PC-9 (cell line): Measurements from ENCODE around the gene ZNF407. TPM values are rescaled to one million over a fixed set of nuclear protein-coding genes. Genes with fewer than 3 reads are reported as not detected.

Experiments used
- BruUV-seq: library from RNA; stranded (reverse); fragments of 400-500 nt; replicated peaks from 2 replicates; lab custom pipeline; 2021; lab: Mats Ljungman, UMichigan
- CTCF ChIA-PET: fragments of 300-600 bp; sonication (Branson Sonifier 250); formaldehyde crosslinking; loops from one replicate; lab custom pipeline; 2022; ENCODE audit warnings: antibody characterized with exemption; lab: Charles Lee
- POLR2A ChIA-PET: fragments of 300-600 bp; sonication (Branson Sonifier 250); formaldehyde crosslinking; loops from one replicate; lab custom pipeline; 2022; ENCODE audit warnings: antibody characterized with exemption; ENCODE audit not compliant: unreplicated experiment; lab: Charles Lee
- DNase-seq, 2 experiments: peaks; one replicate each; pipeline versions ENCODE4 v3.0.0 to v3.0.0-alpha.2; 2015 to 2022; ENCODE audit warnings: mixed read lengths in 1 of 2
- H2AFZ ChIP-seq: fragments of 200-600 bp; sonication (generic); 2 replicates; pipeline ENCODE4 v1.8.1; 2017; ENCODE audit warnings: antibody characterized with exemption
- H3F3A ChIP-seq: fragments of 200-600 bp; sonication (generic); 2 replicates; pipeline ENCODE4 v1.8.1; 2017; ENCODE audit warnings: antibody characterized with exemption, mild to moderate bottlenecking, low read depth; ENCODE audit not compliant: insufficient read depth
- H3K27ac ChIP-seq: fragments of 200-600 bp; sonication (generic); 2 replicates; pipeline ENCODE4 v1.6.1; 2016; ENCODE audit warnings: mixed run types
- H3K27me3 ChIP-seq: fragments of 200-600 bp; sonication (generic); 2 replicates; pipeline ENCODE4 v1.6.1; 2016; ENCODE audit warnings: low read depth, mixed run types; ENCODE audit not compliant: insufficient read depth
- H3K36me3 ChIP-seq: fragments of 200-600 bp; sonication (generic); 2 replicates; pipeline ENCODE4 v1.6.1; 2016; ENCODE audit warnings: low read depth, mixed run types
- H3K4me1 ChIP-seq: fragments of 200-600 bp; sonication (generic); replicated peaks from 2 replicates; pipeline ENCODE4 v1.6.1; 2016; ENCODE audit warnings: mixed run types; ENCODE audit not compliant: insufficient read depth
- H3K4me2 ChIP-seq: fragments of 200-600 bp; sonication (generic); 2 replicates; pipeline ENCODE4 v1.6.1; 2017; ENCODE audit warnings: mixed run types
- H3K4me3 ChIP-seq: fragments of 200-600 bp; sonication (generic); 2 replicates; pipeline ENCODE4 v1.6.1; 2016; ENCODE audit warnings: mixed run types
- H3K79me2 ChIP-seq: fragments of 200-600 bp; sonication (generic); 2 replicates; pipeline ENCODE4 v1.6.1; 2017; ENCODE audit warnings: low read depth, mixed run types
- H3K9me2 ChIP-seq: fragments of 200-600 bp; sonication (generic); 2 replicates; pipeline ENCODE4 v1.8.1; 2017; ENCODE audit warnings: mild to moderate bottlenecking; ENCODE audit not compliant: insufficient read depth
- H3K9me3 ChIP-seq: fragments of 200-600 bp; sonication (generic); 2 replicates; pipeline ENCODE4 v1.8.1; 2016; ENCODE audit warnings: low read depth; ENCODE audit not compliant: insufficient read depth
- H4K20me1 ChIP-seq: fragments of 200-600 bp; sonication (generic); 2 replicates; pipeline ENCODE4 v1.8.1; 2017; ENCODE audit not compliant: insufficient read depth
- EZH2 ChIP-seq: fragments of 200-600 bp; sonication (generic); IDR thresholded peaks from 2 replicates; pipeline ENCODE4 v1.8.0; 2017; ENCODE audit warnings: antibody characterized with exemption, low read depth
- intact Hi-C: fragments of 100-400 bp; cut with micrococcal nuclease; formaldehyde crosslinking; loops from one replicate; pipeline ENCODE4 v1.10.0; 2022; ENCODE audit not compliant: unreplicated experiment
- total RNA-seq: library from RNA; stranded (reverse); gene quantifications from 2 replicates; pipeline ENCODE4 v1.2.3, GENCODE V29; 2021
- TF ChIP-seq, protein P1 (sequence below): fragments of 200-600 bp; sonication (generic); conservative IDR thresholded peaks from 2 replicates; pipeline ENCODE4 v1.6.1; 2017; ENCODE audit warnings: mixed run types, antibody characterized with exemption, mild to moderate bottlenecking, moderate library complexity

The ZNF407 gene
- total RNA-seq, 1 experiment from 2014 or later = 13.4 TPM

DNA sequence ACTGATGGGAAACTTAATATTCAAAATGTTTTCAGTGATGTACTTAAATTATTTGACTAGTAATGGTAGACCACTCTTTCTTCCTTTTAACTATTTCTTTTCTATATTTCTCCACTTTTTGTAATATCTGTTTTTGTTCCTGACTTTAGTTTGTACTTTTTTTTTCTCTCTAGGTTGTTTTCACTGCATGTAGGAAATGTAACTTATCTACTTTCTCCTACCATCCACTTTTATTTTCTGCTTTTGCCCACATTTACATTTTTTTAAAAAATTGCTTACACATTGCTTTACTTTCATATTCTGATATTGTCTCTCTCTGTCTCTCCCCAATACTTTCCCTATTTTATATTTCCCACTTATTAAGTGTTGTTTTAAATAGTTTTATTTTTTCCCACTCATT is 47.0 kb downstream of the ZNF407 start:
- Histone ChIP-seq H3K4me1 (no peaks in the 10 kb centered on the region), H3F3A (no peaks in the 10 kb centered on the region; the same call in 1 of the 2 replicates), H3K36me3 (no peaks in the 10 kb centered on the region), H3K27ac (no peak overlapping the region), H3K79me2 (no peaks in the 10 kb centered on the region), H3K27me3 (no peaks in the 10 kb centered on the region), H3K4me2 (no peak overlapping the region), H4K20me1 (no peaks in the 10 kb centered on the region; the same call in 1 of the 2 replicates), H3K9me2 (no peaks in the 10 kb centered on the region), H3K4me3 (no peak overlapping the region), H2AFZ (no peak overlapping the region), H3K9me3 (no peaks in the 10 kb centered on the region)
- BruUV-seq = no TSS peak
- CTCF ChIA-PET = no interaction called here
- TF ChIP-seq EZH2 = no peak
- TF ChIP-seq, protein P1, sequence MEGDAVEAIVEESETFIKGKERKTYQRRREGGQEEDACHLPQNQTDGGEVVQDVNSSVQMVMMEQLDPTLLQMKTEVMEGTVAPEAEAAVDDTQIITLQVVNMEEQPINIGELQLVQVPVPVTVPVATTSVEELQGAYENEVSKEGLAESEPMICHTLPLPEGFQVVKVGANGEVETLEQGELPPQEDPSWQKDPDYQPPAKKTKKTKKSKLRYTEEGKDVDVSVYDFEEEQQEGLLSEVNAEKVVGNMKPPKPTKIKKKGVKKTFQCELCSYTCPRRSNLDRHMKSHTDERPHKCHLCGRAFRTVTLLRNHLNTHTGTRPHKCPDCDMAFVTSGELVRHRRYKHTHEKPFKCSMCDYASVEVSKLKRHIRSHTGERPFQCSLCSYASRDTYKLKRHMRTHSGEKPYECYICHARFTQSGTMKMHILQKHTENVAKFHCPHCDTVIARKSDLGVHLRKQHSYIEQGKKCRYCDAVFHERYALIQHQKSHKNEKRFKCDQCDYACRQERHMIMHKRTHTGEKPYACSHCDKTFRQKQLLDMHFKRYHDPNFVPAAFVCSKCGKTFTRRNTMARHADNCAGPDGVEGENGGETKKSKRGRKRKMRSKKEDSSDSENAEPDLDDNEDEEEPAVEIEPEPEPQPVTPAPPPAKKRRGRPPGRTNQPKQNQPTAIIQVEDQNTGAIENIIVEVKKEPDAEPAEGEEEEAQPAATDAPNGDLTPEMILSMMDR = no peak
- DNase-seq = no peak
- POLR2A ChIA-PET = no interaction called here
- intact Hi-C loops = no loop called here

DNA sequence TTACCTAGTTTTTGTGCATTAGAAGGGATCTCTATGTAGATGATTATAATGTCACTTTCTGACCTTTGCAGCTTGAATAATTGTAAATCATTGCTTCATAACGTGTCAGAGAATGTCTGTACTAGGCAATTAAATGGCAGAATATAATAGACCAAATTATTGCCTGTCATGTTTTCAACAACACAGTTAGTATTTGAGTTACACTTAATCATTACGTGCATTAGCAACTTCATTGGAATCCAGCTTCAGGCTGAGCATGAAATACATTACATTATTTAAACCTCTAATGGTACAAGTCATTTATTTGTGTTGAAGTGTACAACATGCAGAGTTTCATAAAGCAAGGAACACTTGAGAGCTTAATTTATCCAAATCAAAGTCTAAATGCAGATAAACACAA is 48.0 kb downstream of the ZNF407 start:
- Histone ChIP-seq H3F3A (no peaks in the 10 kb centered on the region; the same call in 1 of the 2 replicates), H3K4me2 (no peak overlapping the region), H4K20me1 (no peaks in the 10 kb centered on the region; the same call in 1 of the 2 replicates), H3K27ac (no peak overlapping the region), H3K79me2 (no peaks in the 10 kb centered on the region), H3K36me3 (no peaks in the 10 kb centered on the region), H3K4me1 (no peaks in the 10 kb centered on the region), H2AFZ (no peak overlapping the region), H3K9me2 (no peaks in the 10 kb centered on the region), H3K9me3 (no peaks in the 10 kb centered on the region), H3K27me3 (no peaks in the 10 kb centered on the region), H3K4me3 (no peak overlapping the region)
- no peak for DNase-seq
- CTCF ChIA-PET = no interaction called here
- intact Hi-C loops = no loop called here
- POLR2A ChIA-PET = no interaction called here
- no TSS peak for BruUV-seq
- TF ChIP-seq EZH2 = no peak
- TF ChIP-seq, protein P1 = no peak

DNA sequence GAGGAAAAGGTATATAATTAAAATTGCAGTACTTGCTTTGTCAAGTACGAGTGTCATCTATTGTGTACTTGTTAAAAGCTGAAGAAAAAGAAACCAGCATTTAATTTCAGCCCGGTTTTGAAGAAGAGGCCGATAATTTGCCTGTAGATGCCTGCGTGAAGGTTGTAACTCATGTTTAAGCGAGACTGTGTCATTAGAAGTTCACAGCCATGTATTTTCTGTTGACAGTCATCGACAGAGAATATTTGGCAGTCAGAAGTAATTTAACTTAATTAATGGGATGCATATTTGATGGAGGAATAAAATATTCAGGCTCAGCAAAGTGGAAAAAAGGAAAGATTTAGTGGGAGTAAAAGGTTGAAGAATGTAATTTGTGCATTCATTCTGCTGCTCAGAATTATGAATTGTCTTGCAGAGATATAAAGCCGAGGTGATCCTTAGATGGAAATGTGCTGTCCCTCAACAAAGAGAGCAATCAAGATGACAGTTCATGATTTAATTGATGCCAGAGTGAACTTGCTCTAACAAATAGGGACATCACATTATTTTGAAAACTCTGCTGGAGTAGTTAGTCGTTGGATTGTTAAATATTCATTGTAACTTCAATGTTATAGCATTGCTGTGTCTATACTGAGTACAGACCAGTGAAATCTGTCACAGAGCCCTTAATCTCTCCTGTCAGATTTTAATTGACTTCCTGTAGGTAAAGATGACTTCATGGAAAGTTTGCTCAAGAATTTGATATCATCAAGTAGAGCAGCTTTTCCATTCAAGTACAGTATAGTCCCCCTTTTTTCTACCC is 53.9 kb downstream of the ZNF407 start:
- H3K4me2 ChIP-seq = no peak overlapping the region
- ChIA-PET POLR2A (no interaction called here), CTCF (no interaction called here)
- H3K9me3 ChIP-seq = no peaks in the 10 kb centered on the region
- no peak overlapping the region for H3K27ac ChIP-seq
- no peak for DNase-seq
- peaks cover 3% of the 10 kb centered on the region; the same call in 1 of the 2 replicates for H4K20me1 ChIP-seq
- H3K4me1 ChIP-seq = no peaks in the 10 kb centered on the region
- H2AFZ ChIP-seq = no peak overlapping the region
- H3K27me3 ChIP-seq = no peaks in the 10 kb centered on the region
- intact Hi-C loops = loop anchor here (5.0 to 10.0 kb wide), 5 partner anchors 246 to 1693 kb away; no protein-coding TSS in a partner anchor
- no peaks in the 10 kb centered on the region for H3K36me3 ChIP-seq
- no TSS peak for BruUV-seq
- H3F3A ChIP-seq = no peaks in the 10 kb centered on the region; the same call in 1 of the 2 replicates
- no peak overlapping the region for H3K4me3 ChIP-seq
- no peak for TF ChIP-seq EZH2
- TF ChIP-seq, protein P1 = no peak
- no peaks in the 10 kb centered on the region for H3K79me2 ChIP-seq
- no peaks in the 10 kb centered on the region for H3K9me2 ChIP-seq
